Stimulated activated memory B cell treated with anti-CD40 and anti-IgM and Interleukin-4, amounts not matched to agents 10 μg/mL and 1 μg/mL and 100 μg/mL, for 72 hours (primary cell): Measurements from ENCODE around the gene ARHGEF38.

Experiments
- ATAC-seq: fragments of 150-1000 bp; cut with Tn5 transposase; 2 replicates; pipeline ENCODE4 v1.10.0; 2021
- H3K27ac Mint-ChIP-seq: one replicate; pipeline ENCODE4 v1.8.0; 2022; ENCODE audit warnings: mild to moderate bottlenecking, mixed read lengths
- H3K27me3 Mint-ChIP-seq: one replicate; pipeline ENCODE4 v1.8.0; 2022; ENCODE audit warnings: mixed read lengths
- H3K36me3 Mint-ChIP-seq: one replicate; pipeline ENCODE4 v1.8.0; 2022; ENCODE audit warnings: mixed read lengths
- H3K4me1 Mint-ChIP-seq: one replicate; pipeline ENCODE4 v1.8.0; 2022; ENCODE audit warnings: mixed read lengths
- H3K4me3 Mint-ChIP-seq: one replicate; pipeline ENCODE4 v1.8.0; 2022; ENCODE audit warnings: mild to moderate bottlenecking, moderate library complexity, mixed read lengths
- H3K9me3 Mint-ChIP-seq: one replicate; pipeline ENCODE4 v1.8.0; 2022; ENCODE audit warnings: mixed read lengths

Gene ARHGEF38

GRCh38 chr4:105544520-105545286 is 7.7 kb upstream of the ARHGEF38 start:
- no peaks in the 10 kb centered on the region for H3K4me1 Mint-ChIP-seq
- no peak for ATAC-seq
- H3K4me3 Mint-ChIP-seq: no peak overlapping the region
- H3K27ac Mint-ChIP-seq: no peak overlapping the region
- no peaks in the 10 kb centered on the region for H3K36me3 Mint-ChIP-seq
- no peaks in the 10 kb centered on the region for H3K9me3 Mint-ChIP-seq
- peaks cover 12% of the 10 kb centered on the region for H3K27me3 Mint-ChIP-seq

- no peak overlapping the region for H3K4me3 Mint-ChIP-seq
- no peak for ATAC-seq
- no peaks in the 10 kb centered on the region for H3K4me1 Mint-ChIP-seq
- H3K27ac Mint-ChIP-seq: no peak overlapping the region
- H3K9me3 Mint-ChIP-seq: no peaks in the 10 kb centered on the region
- no peaks in the 10 kb centered on the region for H3K36me3 Mint-ChIP-seq
- H3K27me3 Mint-ChIP-seq: peaks cover 12% of the 10 kb centered on the region
These were observed 6.3 kb upstream of the ARHGEF38 start for GRCh38 chr4:105546086-105546485.

- Mint-ChIP-seq H3K4me1 (peaks cover 8% of the 10 kb centered on the region), H3K4me3 (no peak overlapping the region), H3K27ac (no peak overlapping the region), H3K27me3 (no peaks in the 10 kb centered on the region), H3K36me3 (no peaks in the 10 kb centered on the region), H3K9me3 (no peaks in the 10 kb centered on the region)
- ATAC-seq: no peak
These were observed 4.7 kb upstream of the ARHGEF38 start for GRCh38 chr4:105547769-105548168.

GRCh38 chr4:105548483-105548882 is 3.9 kb upstream of the ARHGEF38 start:
- Mint-ChIP-seq H3K4me1 (peaks cover 8% of the 10 kb centered on the region), H3K9me3 (no peaks in the 10 kb centered on the region), H3K4me3 (no peak overlapping the region), H3K27me3 (no peaks in the 10 kb centered on the region), H3K36me3 (no peaks in the 10 kb centered on the region), H3K27ac (no peak overlapping the region)
- no peak for ATAC-seq

GRCh38 chr4:105550641-105551040 is 1.8 kb upstream of the ARHGEF38 start:
- peaks cover 8% of the 10 kb centered on the region for H3K4me1 Mint-ChIP-seq
- H3K36me3 Mint-ChIP-seq: no peaks in the 10 kb centered on the region
- no peak overlapping the region for H3K4me3 Mint-ChIP-seq
- ATAC-seq: no peak
- no peak overlapping the region for H3K27ac Mint-ChIP-seq
- no peaks in the 10 kb centered on the region for H3K9me3 Mint-ChIP-seq
- H3K27me3 Mint-ChIP-seq: no peaks in the 10 kb centered on the region

GRCh38 chr4:105555409-105555808 is 3.0 kb downstream of the ARHGEF38 start:
- Mint-ChIP-seq H3K27me3 (peaks cover 9% of the 10 kb centered on the region), H3K36me3 (no peaks in the 10 kb centered on the region), H3K4me3 (no peak overlapping the region), H3K9me3 (no peaks in the 10 kb centered on the region), H3K4me1 (peaks cover 8% of the 10 kb centered on the region), H3K27ac (no peak overlapping the region)
- no peak for ATAC-seq

- no peak overlapping the region for H3K27ac Mint-ChIP-seq
- no peaks in the 10 kb centered on the region for H3K36me3 Mint-ChIP-seq
- no peak for ATAC-seq
- peaks cover 10% of the 10 kb centered on the region for H3K27me3 Mint-ChIP-seq
- peaks cover 8% of the 10 kb centered on the region for H3K4me1 Mint-ChIP-seq
- H3K9me3 Mint-ChIP-seq: no peaks in the 10 kb centered on the region
- H3K4me3 Mint-ChIP-seq: no peak overlapping the region
These were observed 3.8 kb downstream of the ARHGEF38 start for GRCh38 chr4:105556206-105556605.

- Mint-ChIP-seq H3K9me3 (no peaks in the 10 kb centered on the region), H3K36me3 (no peaks in the 10 kb centered on the region), H3K4me1 (no peaks in the 10 kb centered on the region), H3K27ac (no peak overlapping the region), H3K4me3 (no peak overlapping the region), H3K27me3 (peaks cover 28% of the 10 kb centered on the region)
- ATAC-seq: no peak
These were observed 5.9 kb downstream of the ARHGEF38 start for GRCh38 chr4:105558277-105558676.

- ATAC-seq: no peak
- H3K27ac Mint-ChIP-seq: no peak overlapping the region
- no peak overlapping the region for H3K4me3 Mint-ChIP-seq
These were observed 8.0 kb downstream of the ARHGEF38 start for GRCh38 chr4:105560421-105560848.

GRCh38 chr4:105563352-105563751 is 10.9 kb downstream of the ARHGEF38 start:
- Mint-ChIP-seq H3K4me1 (no peaks in the 10 kb centered on the region), H3K27me3 (peaks cover 28% of the 10 kb centered on the region), H3K27ac (no peak overlapping the region), H3K4me3 (no peak overlapping the region), H3K36me3 (no peaks in the 10 kb centered on the region), H3K9me3 (no peaks in the 10 kb centered on the region)
- ATAC-seq: no peak

More at GRCh38 chr4:105560421-105560848, 8.0 kb downstream of the ARHGEF38 start:
- Mint-ChIP-seq H3K36me3 (no peaks in the 10 kb centered on the region), H3K27me3 (peaks cover 28% of the 10 kb centered on the region), H3K4me1 (no peaks in the 10 kb centered on the region), H3K9me3 (no peaks in the 10 kb centered on the region)

- H3K4me1 Mint-ChIP-seq: no peaks in the 10 kb centered on the region
- ATAC-seq: no peak
- no peaks in the 10 kb centered on the region for H3K36me3 Mint-ChIP-seq
- no peak overlapping the region for H3K4me3 Mint-ChIP-seq
- H3K27ac Mint-ChIP-seq: no peak overlapping the region
- H3K9me3 Mint-ChIP-seq: no peaks in the 10 kb centered on the region
- H3K27me3 Mint-ChIP-seq: no peaks in the 10 kb centered on the region
These were observed 16.2 kb downstream of the ARHGEF38 start for GRCh38 chr4:105568584-105568983.

- H3K9me3 Mint-ChIP-seq: no peaks in the 10 kb centered on the region
- H3K4me1 Mint-ChIP-seq: no peaks in the 10 kb centered on the region
- H3K4me3 Mint-ChIP-seq: no peak overlapping the region
- H3K27me3 Mint-ChIP-seq: no peaks in the 10 kb centered on the region
- H3K36me3 Mint-ChIP-seq: no peaks in the 10 kb centered on the region
- ATAC-seq: no peak
- H3K27ac Mint-ChIP-seq: no peak overlapping the region
These were observed 16.8 kb downstream of the ARHGEF38 start for GRCh38 chr4:105569057-105569865.

GRCh38 chr4:105569866-105570236 is 17.4 kb downstream of the ARHGEF38 start:
- ATAC-seq: no peak
- Mint-ChIP-seq H3K36me3 (no peaks in the 10 kb centered on the region), H3K9me3 (no peaks in the 10 kb centered on the region), H3K4me1 (no peaks in the 10 kb centered on the region), H3K27me3 (no peaks in the 10 kb centered on the region), H3K4me3 (no peak overlapping the region), H3K27ac (no peak overlapping the region)

- no peak overlapping the region for H3K4me3 Mint-ChIP-seq
- H3K36me3 Mint-ChIP-seq: no peaks in the 10 kb centered on the region
- peaks cover 3% of the 10 kb centered on the region for H3K27me3 Mint-ChIP-seq
- no peaks in the 10 kb centered on the region for H3K9me3 Mint-ChIP-seq
- no peak for ATAC-seq
- H3K4me1 Mint-ChIP-seq: no peaks in the 10 kb centered on the region
- no peak overlapping the region for H3K27ac Mint-ChIP-seq
These were observed 19.9 kb downstream of the ARHGEF38 start for GRCh38 chr4:105572296-105572695.

GRCh38 chr4:105586638-105587328 is 34.4 kb downstream of the ARHGEF38 start:
- Mint-ChIP-seq H3K9me3 (no peaks in the 10 kb centered on the region), H3K4me1 (no peaks in the 10 kb centered on the region), H3K4me3 (no peak overlapping the region), H3K27me3 (peaks cover 36% of the 10 kb centered on the region), H3K27ac (no peak overlapping the region), H3K36me3 (no peaks in the 10 kb centered on the region)
- no peak for ATAC-seq
